TTC549 (cell line): ENCODE measurements around the gene CC2D1B.

ENCODE experiments used
- FAIRE-seq: peaks from 2 replicates; lab custom pipeline; 2012; peaks lifted over from hg19 to GRCh38; lab: Jason Lieb, UNC

The CC2D1B gene

DNA sequence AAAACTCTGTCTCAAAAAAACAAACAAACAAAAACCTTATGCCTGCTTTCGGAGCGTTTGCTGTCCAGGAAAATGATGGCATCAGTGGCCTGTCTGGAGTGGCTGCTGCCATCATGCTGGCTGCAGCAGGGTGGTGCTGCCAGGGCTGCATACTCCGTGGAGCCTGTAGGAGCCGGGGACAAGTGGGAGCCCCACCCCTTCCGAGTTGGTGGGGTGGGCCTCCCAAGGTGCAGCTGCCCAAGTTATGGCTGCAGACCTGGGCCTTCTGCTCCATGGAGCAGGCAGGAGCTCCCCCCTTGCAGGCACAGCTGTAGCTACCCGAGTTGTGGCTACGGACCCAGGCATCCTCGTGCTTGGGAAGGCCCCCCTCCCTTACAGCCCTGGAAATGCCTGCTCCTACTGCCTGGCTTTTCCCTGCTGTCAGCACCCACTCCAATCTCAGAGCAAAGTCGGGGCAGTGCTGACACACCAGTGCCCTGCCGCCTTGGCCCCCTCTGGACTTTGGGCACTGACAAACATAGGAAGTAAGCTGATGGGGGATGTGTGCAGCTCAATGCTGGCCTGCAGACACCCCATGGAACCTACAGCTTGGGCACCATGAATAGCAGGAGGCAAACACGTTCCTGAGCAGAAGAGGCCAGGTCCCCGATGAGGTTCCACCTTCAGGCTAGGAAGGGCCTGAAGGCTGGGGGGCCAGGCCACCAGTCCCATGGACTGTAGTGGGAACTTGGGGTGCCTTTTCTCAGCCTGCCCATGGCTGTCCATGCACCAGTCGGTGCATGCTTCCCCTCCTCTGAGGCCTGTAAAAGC lies 60.4 kb downstream of the CC2D1B start:
- FAIRE-seq = no peak
